SKM-1 (cell line): Measurements from ENCODE around the gene PRRT1.

Source experiments
- DNase-seq: peaks from one replicate; lab custom pipeline; 2025; ENCODE audit not compliant: unreplicated experiment; lab: John Stamatoyannopoulos, UW

Gene PRRT1

DNA sequence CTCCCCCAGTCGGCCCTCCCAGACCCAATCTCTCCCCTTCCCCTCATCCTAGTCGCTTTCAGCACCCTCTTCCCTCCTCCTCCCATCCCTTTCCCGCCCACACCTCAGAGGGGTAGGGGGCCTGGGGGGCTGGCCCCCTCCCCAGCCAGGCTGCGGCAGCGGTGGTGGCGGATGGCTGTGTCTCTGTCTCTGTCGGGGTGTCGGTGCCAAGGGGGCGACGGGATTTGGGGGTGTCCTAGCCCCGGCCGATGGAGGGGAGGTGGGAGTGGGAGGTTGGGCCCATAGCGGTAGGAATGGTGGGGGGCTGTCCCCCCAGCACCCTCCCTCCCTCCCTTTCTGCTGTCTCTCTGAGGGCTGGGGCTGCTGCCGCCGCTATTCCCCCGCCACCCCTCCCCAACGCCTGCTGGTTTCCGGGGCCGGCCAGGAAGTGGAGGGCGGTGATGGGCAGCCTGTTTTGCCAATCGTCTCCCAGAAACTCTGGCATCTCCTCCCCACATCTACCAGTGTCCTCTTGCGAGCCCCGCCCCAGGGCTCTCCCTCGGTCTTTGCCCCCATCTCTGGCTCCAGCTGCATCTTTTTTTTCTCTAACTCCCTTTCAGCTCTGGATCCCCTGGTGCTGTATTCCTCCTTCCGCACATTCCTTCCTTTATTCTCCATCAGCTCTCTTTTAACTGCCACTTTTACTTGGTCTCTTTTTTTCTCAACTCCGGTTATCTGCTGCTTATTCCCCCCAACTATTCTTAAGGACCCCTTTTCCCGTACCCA is 24.2 kb upstream of the PRRT1 start, which contains the start of gene AGPAT1:
TSS of gene AGPAT1 (minus strand) at position 374 of the 765 bp plus-strand sequence. CDS start 4,588 bp downstream, outside the sequence.
- peak; percentile 95 for DNase-seq

- no peak for DNase-seq
These were observed 23.6 kb upstream of the PRRT1 start for GRCh38 chr6:32175322-32175710.

DNA sequence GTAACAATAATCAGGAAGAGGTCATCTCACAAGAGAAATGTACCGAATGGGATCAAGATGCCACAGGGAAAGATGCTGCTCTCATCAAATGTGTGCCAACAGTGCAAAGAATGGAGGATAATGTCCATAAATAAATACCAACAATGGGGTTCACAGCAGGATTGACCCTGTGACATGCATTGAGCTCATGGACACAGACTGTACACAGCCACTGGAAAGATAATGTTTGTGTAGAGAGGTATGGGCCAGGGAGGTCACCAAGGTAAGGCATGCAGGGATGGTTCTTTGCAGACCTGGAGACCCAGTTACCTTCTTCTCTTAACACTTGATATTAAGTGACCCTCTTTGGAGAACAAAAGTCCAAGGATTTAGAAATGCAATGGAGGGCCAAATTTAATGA is 22.7 kb upstream of the PRRT1 start:
- DNase-seq: no peak

GRCh38 chr6:32173051-32173727 is 21.4 kb upstream of the PRRT1 start:
- no peak for DNase-seq

DNA sequence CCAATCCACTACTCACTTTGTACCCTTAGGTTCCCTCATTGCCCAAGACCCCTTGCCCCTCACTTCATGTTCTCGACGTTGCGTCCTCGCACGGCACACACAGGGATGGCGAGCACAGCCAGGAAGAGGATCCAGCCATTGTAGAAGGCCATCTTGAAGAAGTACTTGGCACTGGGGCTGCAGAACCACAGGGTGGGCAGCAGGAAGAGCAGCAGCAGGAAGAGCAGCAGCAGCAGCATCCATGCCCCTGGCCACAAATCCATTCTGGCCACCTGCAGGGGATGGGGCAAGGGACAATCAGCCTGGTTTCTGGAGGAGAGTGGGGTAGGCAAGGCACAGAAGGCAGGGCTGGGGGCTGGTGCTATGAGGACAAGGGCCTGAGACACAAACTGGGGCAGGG is 19.5 kb upstream of the PRRT1 start:
- no peak for DNase-seq

DNA sequence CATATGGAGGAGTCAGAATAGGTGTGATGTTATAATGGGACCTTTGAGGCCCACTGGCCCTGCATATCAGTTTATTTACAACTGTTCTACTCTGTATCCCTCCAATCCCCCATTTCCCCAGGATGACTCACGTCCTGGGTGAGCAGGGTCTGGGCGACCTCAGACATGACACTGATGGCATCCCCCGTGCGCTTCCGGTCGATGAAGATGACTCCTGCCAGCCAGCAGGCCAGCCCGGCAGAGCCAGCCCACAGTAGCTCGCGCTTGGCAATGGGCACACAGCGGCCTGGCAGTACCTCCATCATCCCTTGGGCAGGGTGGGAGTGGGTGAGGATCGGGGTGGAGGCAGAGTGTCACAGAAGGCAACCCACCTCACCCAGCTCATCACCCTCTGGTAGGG is 18.6 kb upstream of the PRRT1 start:
- no peak for DNase-seq

- DNase-seq: no peak
These were observed 17.3 kb upstream of the PRRT1 start for GRCh38 chr6:32168807-32169591.

DNA sequence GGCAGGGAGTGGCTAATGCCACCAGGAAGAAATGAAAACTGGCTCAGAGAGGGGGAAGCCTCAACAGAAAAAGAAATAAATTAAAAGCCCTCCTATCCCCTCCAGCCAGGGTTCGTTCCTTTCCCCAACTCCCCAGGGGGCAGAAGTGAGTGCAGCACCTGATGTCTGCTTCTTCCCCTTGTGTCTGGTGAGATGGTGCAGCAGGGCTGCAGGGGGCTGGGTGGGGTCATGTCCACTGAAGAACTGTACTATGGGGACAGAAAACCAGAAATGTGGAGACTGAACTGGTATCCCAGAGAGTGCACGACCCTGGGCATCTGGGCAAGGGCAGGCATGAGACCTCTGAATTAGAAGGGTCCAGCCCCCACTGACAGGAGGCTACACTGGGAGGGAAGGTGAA is 16.6 kb upstream of the PRRT1 start:
- DNase-seq: no peak

DNA sequence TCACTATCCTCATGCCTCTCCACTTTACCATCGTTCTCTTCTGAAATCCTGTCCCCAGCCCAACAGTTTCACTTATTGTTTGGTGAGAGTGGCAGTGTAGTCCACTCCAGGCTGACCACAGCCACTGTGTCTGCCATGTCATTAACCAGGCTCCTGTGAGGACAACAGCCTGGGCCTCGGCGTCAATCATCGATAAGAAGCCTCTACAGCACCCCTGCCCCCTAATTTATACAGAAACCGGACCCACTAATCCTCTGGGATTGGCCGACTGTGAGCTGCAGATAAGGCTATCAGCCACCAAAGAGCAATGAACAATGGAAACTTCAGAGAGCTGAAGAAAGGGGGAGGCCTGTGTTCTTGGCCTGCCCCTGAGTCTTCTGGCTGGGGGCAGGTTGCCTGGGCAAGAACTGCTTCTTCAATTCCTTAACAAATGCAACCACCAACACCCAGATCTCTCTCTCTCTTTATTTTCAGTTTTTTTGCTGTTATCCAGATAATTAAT is 16.1 kb upstream of the PRRT1 start:
- no peak for DNase-seq

DNA sequence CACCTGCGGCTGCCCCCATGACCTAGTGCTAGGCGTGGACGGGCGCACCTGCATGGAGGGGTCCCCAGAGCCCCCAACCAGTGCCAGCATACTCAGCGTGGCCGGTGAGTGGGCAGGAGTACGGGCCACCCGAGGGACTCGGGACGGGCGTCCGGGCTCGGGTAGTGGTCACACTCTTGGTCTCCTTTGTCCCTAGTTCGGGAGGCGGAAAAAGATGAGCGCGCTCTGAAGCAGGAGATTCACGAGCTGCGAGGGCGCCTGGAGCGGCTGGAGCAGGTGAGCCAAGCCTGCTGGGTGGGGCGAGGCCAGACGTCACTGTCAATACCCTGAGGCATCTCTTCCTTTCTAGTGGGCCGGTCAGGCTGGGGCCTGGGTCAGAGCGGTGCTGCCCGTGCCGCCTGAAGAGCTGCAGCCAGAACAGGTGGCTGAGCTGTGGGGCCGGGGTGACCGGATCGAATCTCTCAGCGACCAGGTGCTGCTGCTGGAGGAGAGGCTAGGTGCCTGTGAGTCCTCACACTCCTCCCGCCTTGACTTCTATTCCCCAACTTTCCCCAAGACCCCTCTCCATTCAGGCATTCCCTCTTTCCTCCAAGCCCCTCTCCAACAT is 15.5 kb upstream of the PRRT1 start:
- no peak for DNase-seq

GRCh38 chr6:32166411-32167061 is 14.8 kb upstream of the PRRT1 start:
- DNase-seq: no peak

DNA sequence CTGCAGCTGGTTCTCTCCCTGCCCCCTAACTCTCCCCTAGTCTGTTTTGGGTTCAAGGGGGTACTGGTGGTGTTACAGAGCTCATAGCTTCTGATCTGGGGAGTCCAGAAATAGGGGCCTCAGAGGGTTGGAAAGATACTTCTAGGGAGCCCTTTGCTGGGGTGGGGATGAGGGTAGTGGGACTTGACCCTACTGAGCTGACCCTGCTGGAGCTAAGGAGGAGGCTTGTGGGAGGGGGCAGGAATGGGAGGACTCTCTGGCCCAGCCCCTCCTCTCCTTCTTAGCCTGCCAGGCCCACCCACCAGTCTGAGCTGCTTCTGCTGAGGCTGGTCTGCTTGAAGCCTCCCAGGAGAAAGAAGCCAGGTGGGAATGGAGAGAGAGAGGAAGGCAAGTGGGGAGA is 12.6 kb upstream of the PRRT1 start, which contains the start of gene EGFL8:
TSS of gene EGFL8 (plus strand) at position 301 of the 400 bp plus-strand sequence. CDS start 1,571 bp downstream, outside the sequence.
- no peak for DNase-seq

- DNase-seq: no peak
These were observed 12.0 kb upstream of the PRRT1 start for GRCh38 chr6:32163559-32164258.

GRCh38 chr6:32158052-32158451 is 6.3 kb upstream of the PRRT1 start:
- DNase-seq: no peak

GRCh38 chr6:32156891-32157290 is 5.2 kb upstream of the PRRT1 start:
- no peak for DNase-seq

DNA sequence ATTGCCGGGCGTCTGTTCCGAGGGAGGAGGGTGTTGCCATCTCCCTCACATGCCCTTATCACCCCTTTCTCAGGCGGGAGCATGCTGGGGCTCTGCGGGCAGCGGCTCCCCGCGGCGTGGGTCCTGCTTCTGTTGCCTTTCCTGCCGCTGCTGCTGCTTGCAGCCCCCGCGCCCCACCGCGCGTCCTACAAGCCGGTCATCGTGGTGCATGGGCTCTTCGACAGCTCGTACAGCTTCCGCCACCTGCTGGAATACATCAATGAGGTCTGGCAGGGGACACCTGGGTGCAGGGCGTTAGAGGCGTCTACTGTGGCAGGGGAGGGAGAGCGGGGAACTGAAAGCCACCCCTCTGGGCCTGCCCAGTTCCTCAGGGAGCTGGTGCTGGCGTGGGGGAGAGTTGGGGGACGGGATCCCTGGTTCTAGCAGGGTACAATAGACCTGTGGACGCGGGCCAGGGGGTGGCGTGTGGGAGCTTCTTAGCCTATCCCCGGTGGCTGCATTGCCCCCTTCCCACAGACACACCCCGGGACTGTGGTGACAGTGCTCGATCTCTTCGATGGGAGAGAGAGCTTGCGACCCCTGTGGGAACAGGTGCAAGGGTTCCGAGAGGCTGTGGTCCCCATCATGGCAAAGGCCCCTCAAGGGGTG is 2.9 kb upstream of the PRRT1 start:
- DNase-seq: peak; percentile 20

DNA sequence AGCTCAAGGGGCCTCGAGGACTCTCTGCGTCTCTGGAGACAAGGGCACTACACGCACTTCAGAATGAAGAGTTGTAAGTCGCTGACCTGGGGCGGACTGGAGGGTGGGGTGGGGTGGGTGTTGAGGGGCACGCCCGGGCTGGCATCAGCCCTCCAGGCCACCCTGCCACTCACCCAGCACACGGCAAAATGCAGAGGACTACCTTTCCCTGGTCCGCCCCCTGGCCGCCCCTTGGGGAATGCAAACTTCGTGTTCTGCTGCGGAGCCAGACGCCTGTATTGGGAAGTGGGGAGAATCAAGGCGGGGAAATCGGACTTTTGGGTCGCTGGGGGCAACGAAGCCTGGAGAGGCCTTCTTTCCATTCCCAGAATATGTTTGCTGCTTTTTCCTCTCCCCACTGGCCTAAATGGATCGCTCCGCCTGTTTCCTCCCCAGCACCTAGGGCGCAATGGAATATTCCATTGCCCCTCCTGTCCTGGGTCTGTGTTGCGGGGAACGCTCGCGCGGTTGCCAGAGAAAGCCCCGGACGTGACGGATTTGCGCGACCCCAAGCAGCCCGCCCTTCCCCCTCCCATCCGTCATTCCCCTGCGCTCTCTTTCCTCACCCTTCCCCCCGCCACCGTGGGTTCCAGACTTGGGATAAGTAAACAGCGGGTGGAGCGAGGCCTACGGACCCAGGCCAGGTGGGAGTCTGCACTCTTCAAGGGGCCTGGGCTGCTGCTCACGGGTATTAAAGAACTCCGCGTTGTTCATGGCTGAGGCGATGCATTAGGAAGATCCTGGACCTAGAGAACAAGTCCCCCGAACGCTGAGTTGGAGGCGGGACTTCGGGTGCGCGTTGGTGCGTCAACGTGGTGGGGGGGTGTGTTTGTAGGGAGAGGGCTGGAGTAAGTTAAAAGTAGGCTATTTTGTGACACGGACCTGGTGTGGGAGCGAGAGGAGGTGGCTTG is 2.1 kb upstream of the PRRT1 start, which contains the start of gene PPT2:
TSS of gene PPT2 (plus strand) at position 578 of the 950 bp plus-strand sequence. CDS start 454 bp downstream, outside the sequence.
- DNase-seq: peak; percentile 59
